Measurements from ENCODE around the gene SORCS1. TPM values are rescaled to one million over a fixed set of nuclear protein-coding genes. Genes with fewer than 3 reads are reported as not detected.

Gene SORCS1
- total RNA-seq, 3 donors from 2014 or later: 0.73 to 3.3 (median 2.9) TPM

DNA sequence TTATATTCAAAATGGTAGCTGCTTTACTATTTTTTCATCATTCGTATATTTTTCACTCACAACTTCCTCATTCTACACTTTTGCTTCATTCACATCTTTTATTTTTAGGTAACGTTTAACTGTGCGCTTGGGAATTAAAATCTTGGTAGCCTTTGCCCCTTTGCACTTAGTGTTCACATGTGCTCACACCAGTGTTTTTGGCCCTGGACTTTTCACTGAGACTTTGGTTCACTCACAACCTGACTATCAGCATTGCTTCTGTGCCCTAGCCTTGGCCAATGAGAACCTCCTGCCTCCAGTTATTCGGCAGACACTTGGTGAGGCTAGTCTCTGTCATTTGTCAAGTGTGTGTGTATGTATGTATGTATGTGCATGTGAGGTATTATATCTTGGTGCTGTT is 596.9 kb downstream of the SORCS1 start:
- intact Hi-C loops (cut with DNase I; ENCODE audit: low total_unique reads): loop anchor here (10.0 kb wide), 1 partner anchor 1543 kb away; no protein-coding TSS in a partner anchor
- Histone ChIP-seq H3K36me3 (no peaks in the 10 kb centered on the region), H3K4me3 (no peak overlapping the region), H3K9me3 (no peaks in the 10 kb centered on the region), H3K27me3 (no peaks in the 10 kb centered on the region), H3K4me1 (no peaks in the 10 kb centered on the region), H3K27ac (no peak overlapping the region)
- no peak for DNase-seq (ENCODE audit: low spot score in 2 of 2)
- TF ChIP-seq POLR2AphosphoS5 (IDR thresholded peaks at IDR 0.05): no peak
- TF ChIP-seq, protein P1, sequence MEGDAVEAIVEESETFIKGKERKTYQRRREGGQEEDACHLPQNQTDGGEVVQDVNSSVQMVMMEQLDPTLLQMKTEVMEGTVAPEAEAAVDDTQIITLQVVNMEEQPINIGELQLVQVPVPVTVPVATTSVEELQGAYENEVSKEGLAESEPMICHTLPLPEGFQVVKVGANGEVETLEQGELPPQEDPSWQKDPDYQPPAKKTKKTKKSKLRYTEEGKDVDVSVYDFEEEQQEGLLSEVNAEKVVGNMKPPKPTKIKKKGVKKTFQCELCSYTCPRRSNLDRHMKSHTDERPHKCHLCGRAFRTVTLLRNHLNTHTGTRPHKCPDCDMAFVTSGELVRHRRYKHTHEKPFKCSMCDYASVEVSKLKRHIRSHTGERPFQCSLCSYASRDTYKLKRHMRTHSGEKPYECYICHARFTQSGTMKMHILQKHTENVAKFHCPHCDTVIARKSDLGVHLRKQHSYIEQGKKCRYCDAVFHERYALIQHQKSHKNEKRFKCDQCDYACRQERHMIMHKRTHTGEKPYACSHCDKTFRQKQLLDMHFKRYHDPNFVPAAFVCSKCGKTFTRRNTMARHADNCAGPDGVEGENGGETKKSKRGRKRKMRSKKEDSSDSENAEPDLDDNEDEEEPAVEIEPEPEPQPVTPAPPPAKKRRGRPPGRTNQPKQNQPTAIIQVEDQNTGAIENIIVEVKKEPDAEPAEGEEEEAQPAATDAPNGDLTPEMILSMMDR (IDR thresholded peaks at IDR 0.05): no peak
- no peak for TF ChIP-seq POLR2A (IDR thresholded peaks at IDR 0.05)

DNA sequence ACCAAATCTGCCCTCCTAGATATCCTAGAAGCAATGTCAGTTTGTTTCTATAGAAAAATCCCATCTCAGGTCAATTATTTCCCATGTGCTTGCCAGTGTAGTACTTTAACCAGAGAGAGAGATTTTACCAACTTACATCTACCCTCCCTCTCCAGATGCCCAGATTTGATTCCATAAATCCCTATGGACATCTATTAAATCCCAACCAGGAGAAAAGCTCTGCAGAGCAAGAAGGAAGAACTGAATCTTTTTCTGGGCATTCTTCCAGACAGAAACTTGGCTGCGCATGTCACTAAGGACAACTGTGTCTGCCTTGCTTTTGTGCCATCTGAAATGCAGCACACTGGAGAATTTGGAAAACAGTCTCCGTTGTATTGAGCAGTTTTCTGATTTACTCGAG is 597.6 kb downstream of the SORCS1 start:
- no peak for DNase-seq (ENCODE audit: low spot score in 2 of 2)
- Histone ChIP-seq H3K36me3 (no peaks in the 10 kb centered on the region), H3K4me1 (no peaks in the 10 kb centered on the region), H3K4me3 (no peak overlapping the region), H3K27me3 (no peaks in the 10 kb centered on the region), H3K27ac (no peak overlapping the region), H3K9me3 (no peaks in the 10 kb centered on the region)
- intact Hi-C loops (cut with DNase I; ENCODE audit: low total_unique reads): loop anchor here (10.0 kb wide), 1 partner anchor 1542 kb away; no protein-coding TSS in a partner anchor
- TF ChIP-seq, protein P1 (IDR thresholded peaks at IDR 0.05): no peak
- no peak for TF ChIP-seq POLR2AphosphoS5 (IDR thresholded peaks at IDR 0.05)
- no peak for TF ChIP-seq POLR2A (IDR thresholded peaks at IDR 0.05)

DNA sequence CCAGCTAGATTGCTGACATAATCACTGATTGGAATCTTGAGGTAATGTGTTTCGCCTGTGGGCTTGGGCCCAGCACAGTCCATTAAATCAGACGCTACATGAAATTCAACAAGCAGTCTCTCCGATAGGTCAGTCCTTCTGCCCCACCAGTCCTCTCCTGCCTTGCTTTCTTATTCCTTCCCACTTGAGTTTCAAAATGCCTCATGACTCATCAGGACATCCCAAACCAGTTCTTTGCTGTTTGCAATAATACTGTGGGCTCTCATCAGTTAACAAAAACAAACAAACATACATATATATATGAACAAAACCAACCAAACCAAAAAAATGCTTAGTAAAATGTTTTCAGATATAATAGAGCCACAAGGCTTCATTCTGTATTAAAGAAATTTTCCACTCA is 599.0 kb downstream of the SORCS1 start:
- no peaks in the 10 kb centered on the region for H3K4me1 ChIP-seq
- no peak overlapping the region for H3K27ac ChIP-seq
- H3K36me3 ChIP-seq: no peaks in the 10 kb centered on the region
- no peak for DNase-seq (ENCODE audit: low spot score in 2 of 2)
- H3K27me3 ChIP-seq: no peaks in the 10 kb centered on the region
- TF ChIP-seq POLR2AphosphoS5 (IDR thresholded peaks at IDR 0.05): no peak
- TF ChIP-seq, protein P1 (IDR thresholded peaks at IDR 0.05): no peak
- TF ChIP-seq POLR2A (IDR thresholded peaks at IDR 0.05): no peak
- no peak overlapping the region for H3K4me3 ChIP-seq
- H3K9me3 ChIP-seq: no peaks in the 10 kb centered on the region
- intact Hi-C loops (cut with DNase I; ENCODE audit: low total_unique reads): loop anchor here (10.0 kb wide), 1 partner anchor 1541 kb away; no protein-coding TSS in a partner anchor

DNA sequence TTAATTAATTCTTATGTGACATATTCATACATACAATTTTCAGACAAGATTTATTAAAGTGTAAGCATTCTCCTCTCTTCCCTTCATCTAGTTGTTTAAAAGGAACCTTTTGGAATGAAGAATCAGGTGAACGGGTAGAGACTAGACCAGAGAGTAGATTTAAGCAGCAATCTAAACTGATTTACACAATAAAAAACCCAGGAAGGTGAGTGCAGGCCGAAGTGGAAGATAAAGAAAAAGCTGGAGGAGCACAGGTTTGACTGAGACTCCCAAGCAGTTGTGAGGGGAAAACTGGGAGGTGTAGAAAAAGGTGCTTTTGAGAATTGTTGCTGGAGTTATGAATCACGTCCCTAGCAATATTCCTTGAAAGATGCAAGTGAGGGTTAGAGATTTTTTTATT is 601.1 kb downstream of the SORCS1 start:
- intact Hi-C loops (cut with DNase I; ENCODE audit: low total_unique reads): loop anchor here (10.0 kb wide), 1 partner anchor 1539 kb away; no protein-coding TSS in a partner anchor
- no peak for DNase-seq (ENCODE audit: low spot score in 2 of 2)
- Histone ChIP-seq H3K4me1 (no peaks in the 10 kb centered on the region), H3K9me3 (no peaks in the 10 kb centered on the region), H3K27ac (no peak overlapping the region), H3K4me3 (no peak overlapping the region), H3K27me3 (no peaks in the 10 kb centered on the region), H3K36me3 (no peaks in the 10 kb centered on the region)
- TF ChIP-seq POLR2AphosphoS5 (IDR thresholded peaks at IDR 0.05) (no peak), POLR2A (IDR thresholded peaks at IDR 0.05) (no peak)
- TF ChIP-seq, protein P1 (IDR thresholded peaks at IDR 0.05): no peak

DNA sequence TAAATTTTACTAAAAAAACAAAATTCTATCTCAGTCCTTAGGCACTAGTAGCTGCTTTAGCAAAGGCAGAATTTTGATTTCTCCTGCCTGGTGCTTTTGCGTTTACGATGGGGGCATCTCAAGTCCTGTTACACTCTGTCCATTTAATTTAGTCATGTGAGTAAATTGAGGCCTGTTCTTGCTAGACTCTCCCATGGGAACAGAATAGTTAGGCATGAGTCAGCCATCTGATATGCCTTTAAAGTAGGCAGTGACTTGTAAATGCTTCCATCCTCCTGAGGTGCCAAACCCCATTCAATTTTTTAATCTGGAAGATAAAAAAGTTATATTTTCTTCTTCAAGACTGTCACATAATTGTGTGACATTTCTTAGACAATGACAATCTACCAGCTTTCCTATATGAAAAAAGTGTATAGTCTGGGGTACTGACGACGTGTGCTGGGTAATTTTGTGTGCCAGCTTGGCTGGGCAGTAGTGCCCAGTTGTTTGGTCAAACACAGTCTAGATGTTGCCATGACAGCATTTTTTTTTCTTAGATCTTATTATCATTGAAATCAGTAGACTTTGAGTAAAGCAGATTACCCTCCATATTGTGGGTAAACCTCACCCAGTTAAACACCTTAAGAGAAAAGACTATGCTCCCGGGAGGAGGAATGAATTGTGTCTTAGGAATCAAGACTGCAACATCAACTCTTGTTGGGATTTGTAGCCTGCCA is 603.4 kb downstream of the SORCS1 start:
- TF ChIP-seq POLR2AphosphoS5 (IDR thresholded peaks at IDR 0.05): no peak
- TF ChIP-seq, protein P1 (IDR thresholded peaks at IDR 0.05): no peak
- TF ChIP-seq POLR2A (IDR thresholded peaks at IDR 0.05): no peak
- no peaks in the 10 kb centered on the region for H3K36me3 ChIP-seq
- H3K27ac ChIP-seq: no peak overlapping the region
- intact Hi-C loops (cut with DNase I; ENCODE audit: low total_unique reads): loop anchor here (10.0 kb wide), 1 partner anchor 1536 kb away; no protein-coding TSS in a partner anchor
- no peaks in the 10 kb centered on the region for H3K9me3 ChIP-seq
- H3K27me3 ChIP-seq: no peaks in the 10 kb centered on the region
- no peaks in the 10 kb centered on the region for H3K4me1 ChIP-seq
- H3K4me3 ChIP-seq: no peak overlapping the region
- DNase-seq (ENCODE audit: low spot score in 2 of 2): no peak
